Tibial artery (tissue), 4 donors: ENCODE results near the gene KLK15.

Experiments
- DNase-seq, 2 donors: peaks; one replicate each; pipeline ENCODE4 v3.0.0-alpha.2; 2019
- H3K27ac ChIP-seq, 2 donors: fragments of 200-600 bp; sonication (generic) in 1 of 2; 1 replicate in 1 of 2; 2 replicates in 1 of 2; pipeline ENCODE4 v1.5.1; 2018 to 2019; ENCODE audit warnings: mild to moderate bottlenecking in 1 of 2
- H3K27me3 ChIP-seq, 2 donors: fragments of 200-600 bp; sonication (generic) in 1 of 2; one replicate each; pipeline versions ENCODE4 v1.5.1 to v1.6.0; 2016 to 2019
- H3K36me3 ChIP-seq, 3 donors: fragments of 200-600 bp; sonication (generic) in 2 of 3; one replicate each; pipeline ENCODE4 v1.5.1; 2016 to 2019; ENCODE audit warnings: mild to moderate bottlenecking in 2 of 3
- H3K4me1 ChIP-seq, 4 donors: fragments of 200-600 bp; sonication (generic) in 2 of 4; 1 replicate in 3 of 4; 2 replicates in 1 of 4; pipeline ENCODE4 v1.5.1; 2016 to 2019
- H3K4me3 ChIP-seq, 2 donors: fragments of 200-600 bp; sonication (generic) in 1 of 2; 1 replicate in 1 of 2; 2 replicates in 1 of 2; pipeline ENCODE4 v1.5.1; 2018 to 2019; ENCODE audit warnings: mild to moderate bottlenecking in 2 of 2
- H3K9me3 ChIP-seq, 3 donors: fragments of 200-600 bp; sonication (generic) in 1 of 3; one replicate each; pipeline ENCODE4 v1.5.1; 2016 to 2019
- CTCF ChIP-seq, 2 experiments: fragments of 200-600 bp in 1 of 2; fragments of 450-650 bp in 1 of 2; IDR thresholded peaks; one replicate each; pipeline ENCODE4 v1.5.1; 2017 to 2019; ENCODE audit warnings: antibody characterized with exemption in 2 of 2, mild to moderate bottlenecking in 1 of 2, moderate library complexity in 1 of 2
- intact Hi-C: fragments of 100-400 bp; cut with DNase I; formaldehyde crosslinking; loops from one replicate; pipeline ENCODE4 v1.15.0; 2023; ENCODE audit warnings: low total_unique reads

The KLK15 gene

DNA sequence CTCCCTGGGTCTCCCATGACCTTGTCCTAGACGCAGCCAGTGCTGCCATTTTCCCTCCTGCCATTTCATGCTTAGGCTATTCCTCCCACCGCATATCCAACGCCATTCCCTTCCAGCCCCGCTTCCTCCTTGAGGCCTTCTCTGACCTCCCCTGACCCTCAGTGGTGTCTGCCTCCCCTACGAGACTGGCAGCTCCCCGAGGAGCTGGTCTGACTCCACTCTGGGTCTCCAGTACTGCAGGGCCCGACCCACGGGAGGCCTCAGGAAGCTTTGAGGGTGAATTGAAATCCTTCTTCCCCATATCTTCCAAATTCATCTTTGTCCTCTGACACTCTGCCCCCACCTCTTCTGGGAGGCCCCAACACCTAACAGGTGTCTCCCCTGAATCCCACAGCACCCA is 708 bp downstream of the KLK15 start:
- peaks cover 0 to 66% of the 10 kb centered on the region in 2 donors for H3K27me3 ChIP-seq

GRCh38 chr19:50831026-50831396 is 2.4 kb downstream of the KLK15 start:
- intact Hi-C loops = no loop called here

More for the DNA sequence above, 708 bp downstream of the KLK15 start:
- no peaks in the 10 kb centered on the region for H3K9me3 ChIP-seq
- H3K36me3 ChIP-seq = no peaks in the 10 kb centered on the region
- intact Hi-C loops = no loop called here
- TF ChIP-seq CTCF (IDR thresholded peaks at IDR 0.05) = no peak
- H3K4me3 ChIP-seq = no peak overlapping the region
- DNase-seq = no peak
- H3K27ac ChIP-seq = no peak overlapping the region
- peaks cover 0 to 12% (median 11%) of the 10 kb centered on the region in 4 donors for H3K4me1 ChIP-seq

GRCh38 chr19:50830266-50831025 is 2.9 kb downstream of the KLK15 start:
- DNase-seq = no peak
- H3K27me3 ChIP-seq = peaks cover 0 to 55% of the 10 kb centered on the region in 2 donors
- H3K9me3 ChIP-seq = no peaks in the 10 kb centered on the region
- no peaks in the 10 kb centered on the region for H3K36me3 ChIP-seq
- no peak for TF ChIP-seq CTCF (IDR thresholded peaks at IDR 0.05)
- intact Hi-C loops = no loop called here
- H3K4me1 ChIP-seq = peaks cover 0 to 3% (median 2%) of the 10 kb centered on the region in 4 donors
- H3K4me3 ChIP-seq = no peak overlapping the region
- H3K27ac ChIP-seq = no peak overlapping the region

More at GRCh38 chr19:50831026-50831396, 2.4 kb downstream of the KLK15 start:
- Histone ChIP-seq H3K36me3 (no peaks in the 10 kb centered on the region), H3K4me3 (no peak overlapping the region), H3K27me3 (peaks cover 0 to 59% of the 10 kb centered on the region in 2 donors), H3K9me3 (no peaks in the 10 kb centered on the region), H3K27ac (no peak overlapping the region), H3K4me1 (peaks cover 0 to 9% (median 8%) of the 10 kb centered on the region in 4 donors)
- DNase-seq = no peak
- TF ChIP-seq CTCF (IDR thresholded peaks at IDR 0.05) = no peak

- no peak overlapping the region for H3K27ac ChIP-seq
- TF ChIP-seq CTCF (IDR thresholded peaks at IDR 0.05) = no peak
- intact Hi-C loops = no loop called here
- H3K4me3 ChIP-seq = no peak overlapping the region
- no peaks in the 10 kb centered on the region for H3K36me3 ChIP-seq
- H3K27me3 ChIP-seq = peaks cover 0 to 49% of the 10 kb centered on the region in 2 donors
- H3K4me1 ChIP-seq = no peaks in the 10 kb centered on the region
- no peaks in the 10 kb centered on the region for H3K9me3 ChIP-seq
- DNase-seq = no peak
These were observed 3.6 kb downstream of the KLK15 start for GRCh38 chr19:50829801-50830200.

GRCh38 chr19:50827476-50827875 is 5.9 kb downstream of the KLK15 start:
- no peak overlapping the region for H3K27ac ChIP-seq
- no peak overlapping the region for H3K4me3 ChIP-seq
- TF ChIP-seq CTCF (IDR thresholded peaks at IDR 0.05) = no peak
- H3K9me3 ChIP-seq = no peaks in the 10 kb centered on the region
- H3K27me3 ChIP-seq = peaks cover 0 to 46% of the 10 kb centered on the region in 2 donors
- DNase-seq = no peak
- intact Hi-C loops = no loop called here
- no peaks in the 10 kb centered on the region for H3K36me3 ChIP-seq
- no peaks in the 10 kb centered on the region for H3K4me1 ChIP-seq
